D721Med (cell line): ENCODE results near the gene PRR5.

Source experiments
- DNase-seq: peaks from one replicate; pipeline ENCODE4 v3.0.0; 2011; ENCODE audit warnings: low spot score; ENCODE audit not compliant: insufficient read length
- FAIRE-seq: peaks from 2 replicates; lab custom pipeline; 2011; peaks lifted over from hg19 to GRCh38; lab: Jason Lieb, UNC
- CTCF ChIP-seq: IDR thresholded peaks from 2 replicates; pipeline ENCODE4 v1.5.1; 2012; ENCODE audit warnings: mild to moderate bottlenecking, control low read depth; ENCODE audit not compliant: insufficient read depth; ENCODE audit errors: missing control alignments

PRR5 gene

DNA sequence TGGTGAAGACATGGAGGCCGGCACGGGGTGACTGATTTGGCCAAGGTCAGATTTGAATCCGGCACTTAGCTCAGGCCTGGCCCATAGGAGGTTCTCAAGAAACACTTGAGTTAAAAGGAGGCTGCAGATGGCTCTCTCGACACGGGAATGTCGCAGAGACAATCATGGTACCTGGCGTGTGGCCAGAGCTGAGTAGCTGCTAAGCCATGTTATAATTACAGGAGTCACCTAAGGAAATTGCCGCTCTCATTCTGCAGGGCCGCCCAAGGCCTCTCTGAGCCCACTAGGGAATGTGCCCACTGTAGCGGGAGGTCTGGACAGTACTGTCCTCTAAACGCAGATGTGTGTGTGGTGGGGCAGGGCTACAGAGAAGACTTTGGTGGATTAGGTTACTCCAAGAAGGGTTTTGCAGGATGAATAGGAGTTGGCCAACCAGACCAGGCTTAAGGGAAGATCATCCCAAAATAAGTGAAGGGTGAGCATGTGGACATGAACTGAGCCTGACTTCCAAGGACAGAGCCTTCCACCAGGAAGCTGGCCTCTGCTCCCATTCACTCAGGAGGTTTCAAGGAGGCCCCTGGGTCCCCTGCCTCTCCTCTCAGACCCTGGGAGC lies 19.3 kb upstream of the PRR5 start:
- no peak for TF ChIP-seq CTCF
- no peak for DNase-seq
- no peak for FAIRE-seq

- FAIRE-seq (no peak), DNase-seq (no peak)
Observed at GRCh38 chr22:44683237-44683636, 18.8 kb upstream of the PRR5 start.

DNA sequence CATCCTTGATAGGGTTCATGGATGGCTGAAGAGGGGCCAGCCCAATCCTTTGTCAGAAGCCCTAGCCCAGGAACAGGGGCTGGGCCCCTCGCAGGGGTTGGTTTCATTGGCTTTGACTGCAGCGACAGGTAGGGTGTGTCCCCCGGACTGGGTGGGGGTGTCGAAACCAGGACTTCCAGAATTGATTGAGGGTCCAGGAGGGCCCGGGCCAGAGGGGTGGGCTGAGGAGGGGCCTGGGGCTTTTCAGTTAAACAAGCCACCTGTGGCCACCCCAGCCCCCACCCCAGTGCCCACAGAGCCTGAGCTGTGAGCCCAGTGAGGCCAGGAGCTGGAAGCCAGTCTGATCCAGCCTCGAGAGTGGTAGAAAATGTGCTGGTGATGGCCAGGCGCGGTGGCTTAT lies 18.1 kb upstream of the PRR5 start:
- DNase-seq = no peak
- FAIRE-seq = no peak
- TF ChIP-seq CTCF = no peak

More at GRCh38 chr22:44683237-44683636, 18.8 kb upstream of the PRR5 start:
- TF ChIP-seq CTCF = no peak

DNA sequence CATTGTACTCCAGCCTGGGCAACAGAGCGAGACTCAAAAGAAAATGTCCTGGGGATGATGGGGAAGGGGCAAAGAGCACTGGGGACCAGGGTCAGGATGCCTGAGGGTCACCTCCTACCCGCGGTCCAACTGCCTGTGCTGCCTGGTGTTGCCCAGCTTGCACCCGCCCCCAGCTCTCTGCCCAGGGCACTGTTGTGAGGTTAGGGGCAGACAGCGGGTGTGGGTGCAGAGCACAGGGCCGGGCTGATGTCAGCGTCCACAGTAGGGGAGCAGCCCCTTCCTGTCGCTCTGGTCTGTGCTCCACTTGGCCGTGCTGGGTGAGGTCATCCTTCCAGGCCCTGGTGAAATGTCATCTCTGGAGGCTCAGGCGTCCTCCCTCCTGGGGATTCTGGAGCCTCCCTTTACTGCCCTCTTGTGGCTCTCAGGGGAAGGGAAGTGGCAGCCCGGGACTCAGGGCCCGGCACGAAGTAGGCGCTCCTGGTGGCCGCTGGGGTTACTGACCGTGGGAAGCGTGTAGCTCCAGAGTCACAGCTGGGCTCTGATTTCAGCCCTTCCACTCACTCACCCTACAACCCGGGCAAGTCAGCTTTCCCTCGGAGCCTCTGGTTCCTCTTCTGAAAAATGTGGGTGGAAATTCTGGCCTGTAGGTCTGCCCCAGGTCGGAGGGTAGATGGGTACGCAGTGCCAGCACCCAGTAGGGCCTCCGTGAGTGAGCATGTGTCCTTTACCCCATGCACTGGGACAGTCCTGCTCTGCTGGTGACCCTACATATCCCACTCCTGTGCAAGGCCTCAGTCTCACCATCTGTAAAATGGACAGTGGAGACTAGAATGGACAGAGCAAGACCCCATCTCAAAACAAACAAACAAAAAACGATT lies 17.3 kb upstream of the PRR5 start:
- DNase-seq (peak; percentile 65), FAIRE-seq (no peak)
- TF ChIP-seq CTCF = peak; percentile 71

DNA sequence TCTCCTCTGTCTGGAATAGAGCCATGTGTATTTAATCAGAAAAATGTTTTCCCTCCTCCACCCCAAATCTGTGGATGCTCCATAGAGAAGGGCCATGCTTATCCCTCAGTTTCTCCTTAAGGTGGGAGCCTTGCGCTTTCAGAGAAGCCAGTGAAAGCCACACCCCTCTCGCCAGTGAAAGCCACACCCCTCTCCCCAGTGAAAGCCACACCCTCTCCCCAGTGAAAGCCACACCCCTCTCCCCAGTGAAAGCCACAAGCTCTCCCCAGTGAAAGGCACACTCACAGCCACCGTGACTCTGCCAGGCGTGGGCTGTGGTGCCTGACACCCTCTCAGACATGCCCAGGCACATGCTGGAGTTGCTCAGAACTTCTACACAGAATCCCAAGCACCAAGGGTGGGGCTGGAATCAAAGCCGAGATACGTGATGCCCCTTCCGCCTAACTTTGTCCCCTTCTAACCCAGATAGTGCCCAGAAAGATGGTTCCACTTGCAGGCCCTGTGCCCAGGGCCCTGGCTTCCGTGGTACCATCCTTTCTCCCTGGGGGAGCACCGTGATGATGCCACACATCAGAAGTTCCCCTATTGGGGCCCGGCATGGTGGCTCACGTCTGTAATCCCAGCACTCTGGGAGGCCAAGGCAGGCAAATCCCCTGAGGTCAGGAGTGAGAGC lies 16.5 kb upstream of the PRR5 start:
- DNase-seq = no peak
- no peak for FAIRE-seq
- TF ChIP-seq CTCF = no peak

DNA sequence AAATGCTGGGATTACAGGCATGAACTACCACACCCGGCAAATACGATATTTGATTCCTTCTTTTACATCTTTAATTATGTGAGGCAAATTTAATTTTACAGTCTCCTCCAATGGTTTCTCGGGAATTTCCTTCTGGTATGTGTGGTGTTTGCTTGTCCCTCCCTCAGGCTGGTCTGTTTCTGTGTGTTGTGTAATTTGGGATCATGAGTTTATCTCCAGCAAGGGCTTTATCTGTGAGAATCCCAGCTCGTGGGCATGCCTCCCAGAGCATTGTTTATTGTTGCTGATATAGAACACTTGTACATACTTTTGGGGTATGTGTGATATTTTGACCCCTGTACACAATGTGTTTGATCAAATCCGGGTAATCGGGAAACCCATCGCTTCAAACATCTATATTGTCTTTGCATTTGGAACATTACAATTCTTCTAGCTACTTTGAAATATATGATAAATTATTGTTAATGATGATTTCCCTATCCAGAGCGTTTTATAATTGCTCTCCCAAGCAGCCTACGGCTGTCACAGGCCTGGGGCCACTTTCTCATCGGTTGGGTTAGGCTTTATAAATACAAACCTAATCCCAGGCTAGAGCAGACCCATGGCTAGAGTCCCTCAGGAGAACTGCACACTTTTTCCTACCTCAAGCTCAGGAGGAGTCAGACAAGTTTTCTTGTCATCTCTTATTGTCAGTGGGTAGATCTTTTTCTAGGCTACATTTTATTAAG lies 15.0 kb upstream of the PRR5 start:
- DNase-seq (no peak), FAIRE-seq (no peak)
- TF ChIP-seq CTCF = no peak
